HUES6 (cell line): ENCODE results near the gene ARHGAP22.

Experiments
- H3K27ac ChIP-seq: 2 replicates; pipeline ENCODE4 v1.7.0; 2013; ENCODE audit warnings: low read depth, mild to moderate bottlenecking, low read length, inconsistent platforms
- H3K27me3 ChIP-seq: 2 replicates; pipeline ENCODE4 v1.6.1; 2013; ENCODE audit warnings: low read length; ENCODE audit not compliant: control insufficient read depth, insufficient read depth
- H3K36me3 ChIP-seq: 2 replicates; pipeline ENCODE4 v1.6.1; 2013; ENCODE audit warnings: low read length; ENCODE audit not compliant: control insufficient read depth, insufficient read depth
- H3K4me1 ChIP-seq: 2 replicates; pipeline ENCODE4 v1.6.1; 2013; ENCODE audit warnings: low read length; ENCODE audit not compliant: control insufficient read depth, insufficient read depth
- H3K4me3 ChIP-seq: 2 replicates; pipeline ENCODE4 v1.5.1; 2013; ENCODE audit warnings: low read depth, low read length
- H3K9ac ChIP-seq: one replicate; pipeline ENCODE4 v1.6.1; 2013; ENCODE audit warnings: mild to moderate bottlenecking, low read length
- H3K9me3 ChIP-seq: 2 replicates; pipeline ENCODE4 v1.6.1; 2013; ENCODE audit warnings: low read depth, low read length; ENCODE audit not compliant: control insufficient read depth, insufficient read depth

The ARHGAP22 gene

GRCh38 chr10:48508791-48509772 is 95.8 kb downstream of the ARHGAP22 start:
- Histone ChIP-seq H3K4me3 (no peak overlapping the region), H3K27ac (no peak overlapping the region), H3K4me1 (peaks cover 13% of the 10 kb centered on the region; the same call in 1 of the 2 replicates), H3K9ac (no peak overlapping the region), H3K9me3 (peaks cover 5% of the 10 kb centered on the region; the same call in 1 of the 2 replicates), H3K36me3 (no peaks in the 10 kb centered on the region), H3K27me3 (no peaks in the 10 kb centered on the region)

- peaks cover 13% of the 10 kb centered on the region; the same call in 1 of the 2 replicates for H3K4me1 ChIP-seq
These were observed 96.7 kb downstream of the ARHGAP22 start for GRCh38 chr10:48507933-48508790.

GRCh38 chr10:48507494-48507893 is 97.4 kb downstream of the ARHGAP22 start:
- Histone ChIP-seq H3K27ac (no peak overlapping the region), H3K9me3 (no peaks in the 10 kb centered on the region), H3K9ac (no peak overlapping the region), H3K4me1 (peaks cover 13% of the 10 kb centered on the region; the same call in 1 of the 2 replicates), H3K27me3 (no peaks in the 10 kb centered on the region), H3K4me3 (no peak overlapping the region), H3K36me3 (no peaks in the 10 kb centered on the region)

More at GRCh38 chr10:48507933-48508790, 96.7 kb downstream of the ARHGAP22 start:
- Histone ChIP-seq H3K9me3 (peaks cover 1% of the 10 kb centered on the region; the same call in 1 of the 2 replicates), H3K9ac (no peak overlapping the region), H3K4me3 (no peak overlapping the region), H3K27ac (no peak overlapping the region), H3K36me3 (no peaks in the 10 kb centered on the region), H3K27me3 (no peaks in the 10 kb centered on the region)

- no peaks in the 10 kb centered on the region for H3K36me3 ChIP-seq
- H3K27ac ChIP-seq: no peak overlapping the region
- no peaks in the 10 kb centered on the region for H3K27me3 ChIP-seq
- H3K4me3 ChIP-seq: no peak overlapping the region
- no peaks in the 10 kb centered on the region for H3K9me3 ChIP-seq
- H3K4me1 ChIP-seq: peaks cover 13% of the 10 kb centered on the region; the same call in 1 of the 2 replicates
- no peak overlapping the region for H3K9ac ChIP-seq
These were observed 98.5 kb downstream of the ARHGAP22 start for GRCh38 chr10:48506147-48506917.

- H3K4me1 ChIP-seq: peaks cover 13% of the 10 kb centered on the region; the same call in 1 of the 2 replicates
- H3K36me3 ChIP-seq: no peaks in the 10 kb centered on the region
- no peaks in the 10 kb centered on the region for H3K9me3 ChIP-seq
- H3K27me3 ChIP-seq: no peaks in the 10 kb centered on the region
- H3K27ac ChIP-seq: no peak overlapping the region
- no peak overlapping the region for H3K4me3 ChIP-seq
- no peak overlapping the region for H3K9ac ChIP-seq
These were observed 99.3 kb downstream of the ARHGAP22 start for GRCh38 chr10:48505394-48506112.

GRCh38 chr10:48504141-48504885 is 100.6 kb downstream of the ARHGAP22 start:
- no peaks in the 10 kb centered on the region for H3K27me3 ChIP-seq
- H3K27ac ChIP-seq: no peak overlapping the region
- no peak overlapping the region for H3K9ac ChIP-seq
- H3K4me3 ChIP-seq: no peak overlapping the region
- no peaks in the 10 kb centered on the region for H3K9me3 ChIP-seq
- H3K4me1 ChIP-seq: peaks cover 13% of the 10 kb centered on the region; the same call in 1 of the 2 replicates
- no peaks in the 10 kb centered on the region for H3K36me3 ChIP-seq

GRCh38 chr10:48503293-48503911 is 101.5 kb downstream of the ARHGAP22 start:
- Histone ChIP-seq H3K27ac (no peak overlapping the region), H3K4me3 (no peak overlapping the region), H3K9me3 (no peaks in the 10 kb centered on the region), H3K4me1 (peaks cover 10% of the 10 kb centered on the region; the same call in 1 of the 2 replicates), H3K27me3 (no peaks in the 10 kb centered on the region), H3K9ac (no peak overlapping the region), H3K36me3 (no peaks in the 10 kb centered on the region)

GRCh38 chr10:48502791-48503190 is 102.1 kb downstream of the ARHGAP22 start:
- Histone ChIP-seq H3K4me3 (no peak overlapping the region), H3K27ac (no peak overlapping the region), H3K9ac (no peak overlapping the region), H3K27me3 (no peaks in the 10 kb centered on the region), H3K36me3 (no peaks in the 10 kb centered on the region), H3K4me1 (peaks cover 6% of the 10 kb centered on the region; the same call in 1 of the 2 replicates), H3K9me3 (no peaks in the 10 kb centered on the region)
